Measurements from ENCODE around the gene GPR161.
"Not testable (repeated sequence)": the region's sequence is repeated elsewhere in the genome, so short reads cannot be mapped to it uniquely, and the experiment has no call there.

GPR161 gene

DNA sequence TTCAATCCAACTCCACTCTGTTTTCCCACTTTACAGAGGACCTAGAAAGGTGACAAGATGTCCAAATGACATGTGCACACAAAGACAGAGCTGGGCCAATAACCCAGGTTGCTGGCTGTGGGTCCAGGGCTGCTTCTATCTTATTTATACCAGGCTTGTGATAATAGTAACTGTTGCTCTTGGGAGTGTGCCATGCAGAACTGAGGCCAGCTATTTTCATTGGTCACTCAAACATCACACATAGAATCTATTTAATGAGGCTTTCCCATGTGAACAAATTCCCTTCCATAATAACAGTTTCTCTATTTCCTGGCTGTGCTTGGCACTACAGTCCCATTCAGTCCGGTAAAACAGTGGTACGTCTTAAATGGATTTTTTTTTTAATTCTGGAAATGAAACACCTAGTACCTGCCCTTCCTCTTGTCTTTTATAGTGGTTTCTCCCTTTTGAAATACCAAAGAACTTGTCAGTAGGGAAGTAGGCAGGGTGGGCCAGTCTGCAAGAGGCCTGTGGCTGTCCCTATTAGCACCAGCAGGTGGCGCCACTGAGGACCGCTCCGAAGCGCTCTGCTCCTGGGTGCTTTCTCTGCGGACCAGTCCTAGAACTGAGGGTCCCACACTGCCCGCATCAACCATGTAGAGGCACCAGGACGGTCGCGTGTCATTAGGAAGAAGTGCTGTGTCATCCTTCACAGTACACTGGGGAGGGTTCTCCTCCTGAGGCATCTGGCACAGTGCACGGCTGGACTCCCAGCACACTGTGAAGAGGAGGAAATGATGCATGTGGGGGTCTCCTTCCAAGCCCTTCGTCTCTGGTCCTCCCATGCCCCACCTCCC lies 52.1 kb downstream of the GPR161 start:
- peak; percentile 7 for DNase-seq

DNA sequence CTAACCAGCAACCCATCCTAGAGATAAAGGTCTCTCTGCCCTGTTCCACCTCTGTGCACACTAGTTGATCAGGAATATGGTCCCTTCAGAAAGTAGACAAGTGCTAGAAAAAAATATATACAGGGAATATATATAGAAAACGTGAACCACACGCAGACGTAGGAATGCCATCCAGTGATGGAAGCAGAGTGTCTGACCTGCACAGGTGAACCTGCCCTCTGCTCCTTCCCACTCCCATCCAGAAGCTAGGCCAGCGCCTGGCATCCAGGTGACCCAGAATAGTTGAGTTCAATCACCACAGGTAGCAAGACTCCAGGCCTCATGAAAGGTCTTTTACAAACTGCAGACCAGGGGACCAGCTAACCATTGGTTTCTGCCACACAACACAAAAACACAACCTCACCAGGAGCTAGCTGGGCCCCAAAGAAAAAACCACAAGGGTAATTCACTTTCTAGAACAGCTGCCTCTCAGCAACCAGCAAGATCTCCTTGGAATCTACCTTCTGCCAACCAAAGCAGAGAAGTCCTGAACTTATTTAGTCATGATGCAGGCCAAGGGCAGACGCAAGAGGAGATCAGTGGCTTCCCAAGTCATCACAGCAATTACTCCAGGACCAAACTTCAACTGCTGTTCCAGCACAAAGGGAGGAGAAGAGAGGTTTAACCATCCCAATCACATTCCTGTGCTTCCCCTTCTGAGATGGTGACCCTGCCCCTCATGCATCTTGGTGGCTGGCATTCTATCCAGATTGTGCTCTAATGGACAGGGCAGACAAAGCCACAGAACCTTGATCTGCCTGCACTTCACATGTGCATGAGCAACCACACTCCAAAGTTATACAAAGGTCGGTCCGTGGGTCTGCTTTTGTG lies 53.0 kb downstream of the GPR161 start:
- DNase-seq = no peak

DNA sequence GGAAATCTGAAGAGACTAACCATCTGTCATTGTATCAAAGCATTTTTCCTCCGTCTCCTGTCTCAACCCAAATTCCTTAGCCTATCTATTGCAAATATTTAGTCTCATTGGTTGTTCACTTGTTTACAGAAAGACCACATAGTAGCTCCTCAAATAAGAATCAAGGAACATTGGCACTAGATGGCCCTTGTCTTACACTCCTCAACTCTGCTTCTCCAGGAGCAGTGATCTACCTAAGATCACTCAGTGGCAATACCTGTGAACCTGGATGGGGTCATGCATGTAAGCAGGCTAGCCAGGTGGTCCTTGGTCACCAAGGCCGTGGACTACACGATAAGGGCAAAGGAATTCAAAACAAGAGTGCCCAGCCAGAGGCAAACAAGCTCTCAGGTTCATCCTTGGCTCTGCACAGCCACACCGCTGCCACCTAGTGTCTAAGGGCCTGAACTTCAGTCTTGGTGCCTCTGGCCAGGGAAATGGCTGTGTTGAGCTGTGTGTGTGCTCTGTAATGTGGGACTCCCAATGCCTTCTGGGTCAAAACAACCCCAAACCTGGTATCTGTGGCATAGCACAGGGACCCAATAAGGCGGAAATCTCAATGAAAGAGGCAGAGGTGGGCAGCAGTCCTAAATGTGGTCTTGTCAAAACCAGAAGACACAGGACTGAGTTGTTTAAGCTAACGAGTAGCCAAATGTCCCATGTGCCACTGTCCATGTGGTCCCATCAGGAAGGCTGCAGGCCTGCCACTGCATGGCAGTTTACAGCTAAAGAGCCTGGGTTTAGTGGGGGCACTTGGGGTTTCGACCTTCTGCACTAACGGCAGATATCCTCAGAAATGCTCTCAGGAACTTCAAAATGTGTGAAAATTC lies 54.5 kb downstream of the GPR161 start:
- DNase-seq = peak; percentile 74

DNA sequence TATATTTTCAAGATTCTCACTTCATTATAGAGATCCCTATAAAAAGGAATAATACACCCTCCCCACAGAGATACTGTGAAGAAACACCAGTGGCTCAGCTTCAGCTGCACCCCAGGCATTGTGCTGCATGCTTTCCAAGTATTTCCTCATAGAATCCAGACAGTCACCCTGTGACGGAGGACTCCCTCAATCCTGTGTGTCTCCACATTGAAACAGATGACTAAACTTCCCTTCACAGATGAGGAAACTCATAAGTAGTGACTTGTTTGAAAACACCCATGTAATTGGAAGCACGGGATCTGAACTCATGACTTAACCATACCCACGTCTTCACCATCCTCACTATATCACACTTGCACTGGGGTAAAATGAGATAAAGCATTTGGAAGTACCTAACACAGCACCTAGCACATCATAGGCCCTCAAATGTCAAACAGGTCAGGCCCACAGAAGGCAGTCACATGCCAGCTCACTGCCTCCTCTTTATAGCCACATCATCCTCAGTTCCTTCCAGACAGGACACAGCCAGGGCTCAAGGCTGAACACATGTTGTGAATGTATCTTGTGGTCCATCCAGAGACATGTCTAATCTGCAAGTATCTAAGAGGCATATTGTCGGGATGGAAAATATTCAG lies 55.2 kb downstream of the GPR161 start:
- DNase-seq = no peak

DNA sequence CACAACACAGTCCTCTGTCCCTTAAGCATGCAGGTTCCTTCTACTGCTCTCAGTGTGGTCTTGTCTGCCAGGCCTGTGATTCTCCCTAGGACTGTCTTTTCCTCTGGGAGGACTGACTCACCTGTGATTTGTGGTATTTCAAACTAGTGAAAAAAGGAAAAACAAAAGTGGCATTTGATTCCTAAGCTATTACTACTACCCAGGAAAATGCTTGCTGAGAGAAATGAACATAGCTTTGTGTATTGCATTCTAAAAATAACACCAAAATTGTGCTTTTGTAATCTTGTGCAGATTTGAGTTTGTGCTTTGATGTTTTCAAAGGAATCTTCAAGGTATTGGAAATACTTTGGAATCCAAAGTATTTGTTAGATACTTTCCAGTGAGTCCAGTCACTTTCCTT lies 57.0 kb downstream of the GPR161 start:
- no peak for DNase-seq

DNA sequence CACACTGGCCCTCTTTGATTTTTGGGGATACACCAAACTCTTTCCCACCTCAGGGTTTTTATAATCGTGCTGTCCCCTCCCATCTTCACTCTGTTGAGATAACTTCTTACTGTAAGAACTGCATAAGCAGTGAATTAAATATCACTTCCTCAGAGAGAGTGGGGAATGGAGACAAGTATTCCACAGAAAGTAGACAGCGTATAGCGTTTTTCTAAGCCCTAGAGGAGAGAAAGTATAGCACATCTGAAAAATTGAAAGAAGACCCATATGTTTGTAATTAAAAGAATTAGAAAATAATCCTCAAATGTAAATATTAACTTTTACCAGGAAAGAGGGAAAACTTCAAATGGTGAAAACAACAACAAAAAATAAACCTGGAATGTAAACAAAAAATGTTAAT lies 67.3 kb downstream of the GPR161 start:
- DNase-seq = no peak

DNA sequence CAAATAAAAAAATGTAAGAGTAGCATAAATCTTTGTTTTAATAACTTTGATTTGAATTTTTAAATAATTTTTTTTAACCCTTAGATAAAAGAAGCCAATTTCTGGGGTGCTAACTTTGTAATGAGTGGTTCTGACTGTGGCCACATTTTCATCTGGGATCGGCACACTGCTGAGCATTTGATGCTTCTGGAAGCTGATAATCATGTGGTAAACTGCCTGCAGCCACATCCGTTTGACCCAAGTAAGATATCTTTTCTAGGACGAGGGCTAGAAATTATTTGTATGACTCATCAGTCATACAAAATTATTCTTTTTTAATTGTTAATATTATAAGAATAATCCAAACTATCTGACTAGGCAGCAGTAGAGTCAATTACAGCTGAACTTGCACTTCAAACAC lies 71.2 kb downstream of the GPR161 start:
- no peak for DNase-seq

DNA sequence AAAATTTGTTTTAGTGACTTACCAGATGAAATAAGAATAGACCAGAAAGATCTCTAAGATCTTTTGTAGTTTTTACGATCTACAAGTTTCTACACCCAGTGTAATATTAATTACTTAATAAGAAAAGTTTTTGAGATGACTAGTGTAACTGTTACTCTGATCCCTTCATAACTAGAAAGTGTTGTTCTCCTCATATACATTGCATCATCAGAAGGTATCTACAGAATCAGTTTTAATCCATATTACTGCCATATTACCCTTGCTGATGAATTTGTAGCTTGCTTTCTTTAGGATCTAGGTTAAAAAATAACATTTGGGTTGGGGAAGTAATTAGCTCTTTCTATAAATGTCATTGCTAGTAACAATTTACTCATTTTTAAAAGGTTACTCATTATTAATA lies 72.5 kb downstream of the GPR161 start:
- no peak for DNase-seq

DNA sequence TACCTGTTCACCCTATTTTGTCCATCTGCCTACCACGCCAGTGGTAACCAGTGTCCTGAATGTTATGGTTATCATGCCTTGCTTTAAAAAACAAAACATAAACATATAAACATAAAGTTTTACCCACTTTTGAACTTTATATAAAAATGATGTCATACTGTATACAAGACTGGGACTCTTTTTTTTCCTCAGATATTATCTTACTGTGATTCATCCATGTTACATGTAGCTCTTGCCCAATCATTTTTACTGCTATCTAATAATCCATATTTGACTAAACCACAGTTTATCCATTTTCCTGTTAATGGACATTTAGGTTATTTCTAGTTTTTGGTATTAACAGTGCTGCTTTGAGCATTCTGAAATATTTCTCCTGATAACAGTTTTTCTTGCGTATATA lies 78.8 kb downstream of the GPR161 start:
- no peak for DNase-seq

DNA sequence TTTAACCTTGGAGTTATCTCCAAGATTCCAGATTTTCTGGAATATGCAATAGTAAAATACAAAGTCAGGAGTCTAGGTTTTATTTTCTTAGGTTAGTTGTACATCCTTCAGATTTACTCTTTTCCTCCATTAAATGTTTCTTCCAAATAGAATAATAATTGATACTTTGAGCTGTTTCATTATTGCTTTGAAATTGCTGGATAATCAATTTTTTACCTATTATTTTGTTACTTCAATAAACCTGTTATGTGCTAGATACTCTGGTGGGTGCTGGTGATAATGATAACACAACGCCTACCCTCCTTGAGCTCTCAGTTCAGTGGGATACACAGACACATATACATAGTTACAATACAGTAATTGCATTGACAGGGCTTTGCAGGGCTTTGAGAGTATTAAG lies 79.4 kb downstream of the GPR161 start:
- DNase-seq = no peak

DNA sequence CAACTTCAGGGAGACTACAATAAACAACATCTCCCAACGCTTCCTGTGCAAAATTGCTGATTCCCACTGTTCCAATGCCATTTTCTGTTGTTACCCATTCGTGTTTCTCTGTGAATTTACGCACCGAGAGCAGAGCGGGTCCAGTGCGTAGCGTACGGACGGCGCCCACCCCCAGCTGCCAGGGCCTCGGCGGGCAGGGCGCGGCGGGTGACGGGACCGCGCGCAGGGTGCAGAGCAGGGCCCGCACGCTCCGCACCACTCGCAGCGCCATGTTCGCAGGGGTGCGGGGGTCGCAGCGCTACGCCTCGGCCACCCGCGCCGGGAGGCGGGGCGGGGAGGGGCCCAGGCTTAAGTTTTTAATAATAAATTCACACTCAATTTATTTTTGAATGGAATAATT lies 80.6 kb downstream of the GPR161 start:
- DNase-seq = not testable (repeated sequence)

DNA sequence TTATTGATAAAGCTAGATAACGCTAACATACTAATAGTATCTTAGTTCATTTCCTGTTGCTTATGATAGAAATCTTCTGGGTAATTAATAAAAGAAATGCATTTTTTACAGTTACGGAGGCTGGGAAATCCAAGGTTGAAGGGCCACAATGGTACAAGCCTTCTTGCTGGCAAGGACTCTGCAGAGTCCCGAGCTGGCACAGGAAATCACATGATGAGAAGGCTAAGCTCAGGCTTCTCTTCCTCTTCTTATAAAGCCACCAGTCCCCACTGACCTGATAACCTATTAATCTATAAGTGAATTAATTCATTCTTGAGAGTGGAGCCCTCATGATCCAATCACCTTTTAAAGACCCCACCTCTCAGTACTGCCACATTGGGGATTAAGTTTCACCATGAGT lies 82.6 kb downstream of the GPR161 start:
- DNase-seq = no peak

DNA sequence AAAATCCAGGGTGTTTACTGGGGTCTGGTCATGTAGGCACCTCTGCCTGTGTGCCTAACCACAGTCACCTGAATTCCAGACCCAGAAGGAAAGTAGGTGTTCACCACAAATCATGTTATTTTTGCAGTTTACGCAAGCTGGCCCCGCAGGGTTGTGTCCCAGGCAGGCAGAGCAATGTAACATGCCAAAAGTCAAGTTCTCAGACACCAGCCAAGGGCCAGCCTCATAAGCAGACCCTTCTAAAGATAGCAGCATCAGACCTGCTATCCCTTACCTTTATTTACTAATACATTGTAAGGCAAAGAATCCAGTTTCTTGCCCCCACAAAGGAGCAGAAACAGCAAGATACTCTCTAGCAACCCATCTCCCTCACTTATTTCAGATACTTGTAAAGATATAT lies 83.0 kb downstream of the GPR161 start:
- no peak for DNase-seq

DNA sequence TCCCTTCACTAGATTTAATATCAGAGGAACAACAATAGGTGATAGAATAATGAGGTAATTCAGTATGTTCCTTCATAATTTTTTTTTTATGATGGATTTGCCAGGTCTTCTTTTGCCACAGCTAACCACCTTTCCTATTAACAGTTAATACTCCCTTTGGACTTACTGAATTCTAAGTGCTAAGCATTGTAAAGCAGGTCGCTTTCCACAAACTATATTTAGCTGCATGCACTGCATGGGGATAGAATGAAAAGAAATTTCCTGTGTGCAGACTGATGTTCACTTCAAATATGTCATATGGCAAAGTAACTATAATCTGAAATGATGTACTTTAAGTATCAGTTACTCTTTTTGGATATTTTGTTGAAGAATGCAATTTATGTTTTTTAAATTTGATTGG lies 85.8 kb downstream of the GPR161 start:
- DNase-seq = no peak

DNA sequence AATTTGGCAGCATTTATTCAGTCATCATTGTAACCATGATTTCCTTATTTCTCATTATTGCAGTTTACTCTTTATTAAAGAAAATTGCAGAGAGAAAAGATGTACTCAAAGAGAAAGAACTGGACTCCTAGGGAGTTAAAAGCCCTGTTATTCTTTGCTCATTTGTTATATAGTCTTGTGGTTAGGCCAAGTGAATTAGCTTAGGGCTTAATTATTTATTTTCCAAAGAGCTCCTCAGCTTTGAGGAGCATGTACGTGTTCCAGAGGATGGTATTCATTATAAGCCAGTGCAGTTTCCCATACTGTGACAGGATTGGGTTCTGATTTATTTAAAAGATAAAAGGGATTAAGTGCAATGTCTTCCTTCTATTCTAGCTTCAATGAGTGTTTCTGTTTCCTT lies 86.4 kb downstream of the GPR161 start:
- no peak for DNase-seq

DNA sequence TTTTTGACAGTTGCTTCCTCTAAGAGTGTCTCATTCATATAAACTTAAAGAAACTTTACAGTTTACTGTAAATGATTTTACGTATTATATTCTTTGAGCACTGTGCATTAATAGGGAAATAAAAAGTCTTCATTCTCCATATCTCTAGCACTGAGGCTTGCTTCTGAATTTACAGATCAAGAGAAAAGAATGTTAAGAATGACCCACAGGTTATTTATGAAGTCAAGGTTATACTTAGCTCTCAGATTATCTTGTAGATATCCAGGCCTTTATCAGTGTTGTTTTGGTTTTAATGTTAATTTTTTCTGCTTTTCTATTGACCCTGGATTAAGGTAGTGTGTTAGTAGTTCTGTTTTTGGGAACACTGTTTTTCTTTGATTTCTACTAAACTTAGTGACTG lies 91.4 kb downstream of the GPR161 start:
- no peak for DNase-seq

DNA sequence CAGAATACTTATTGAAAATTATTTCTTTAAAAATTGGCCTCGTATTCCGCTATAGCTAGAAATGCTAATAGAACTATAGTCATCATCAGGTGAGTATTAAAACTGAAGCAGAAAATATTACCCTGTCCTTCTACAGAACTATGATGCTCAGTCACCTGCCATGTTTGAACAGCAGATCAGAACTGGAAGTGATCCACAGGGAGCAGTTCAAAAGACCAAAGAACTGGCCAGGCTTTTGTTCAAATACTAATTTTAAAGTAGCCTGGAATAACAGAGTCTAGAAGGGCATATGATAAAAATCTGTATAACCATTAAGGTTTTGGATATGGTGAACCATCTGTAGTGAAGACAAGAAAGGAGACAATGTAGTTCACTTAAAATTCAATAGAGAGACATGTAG lies 94.4 kb downstream of the GPR161 start:
- no peak for DNase-seq

DNA sequence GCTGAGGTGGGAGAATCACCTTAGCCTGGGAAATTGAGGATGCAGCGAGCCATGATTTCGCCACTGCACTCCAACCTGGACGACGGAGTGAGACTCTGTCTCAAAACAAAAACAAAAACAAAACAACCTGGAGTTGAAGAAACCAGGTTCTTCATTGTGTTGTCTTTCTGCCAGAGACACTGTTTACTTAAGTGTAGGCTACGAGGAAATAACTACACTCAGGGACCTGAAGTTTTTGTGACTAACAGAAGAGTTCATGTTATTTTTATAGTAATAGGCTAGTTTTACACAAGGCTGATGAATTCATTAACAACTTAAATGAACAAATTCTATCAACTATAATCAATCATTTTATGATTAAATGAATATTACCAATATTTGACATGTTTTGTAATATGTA lies 101.4 kb downstream of the GPR161 start:
- no peak for DNase-seq

DNA sequence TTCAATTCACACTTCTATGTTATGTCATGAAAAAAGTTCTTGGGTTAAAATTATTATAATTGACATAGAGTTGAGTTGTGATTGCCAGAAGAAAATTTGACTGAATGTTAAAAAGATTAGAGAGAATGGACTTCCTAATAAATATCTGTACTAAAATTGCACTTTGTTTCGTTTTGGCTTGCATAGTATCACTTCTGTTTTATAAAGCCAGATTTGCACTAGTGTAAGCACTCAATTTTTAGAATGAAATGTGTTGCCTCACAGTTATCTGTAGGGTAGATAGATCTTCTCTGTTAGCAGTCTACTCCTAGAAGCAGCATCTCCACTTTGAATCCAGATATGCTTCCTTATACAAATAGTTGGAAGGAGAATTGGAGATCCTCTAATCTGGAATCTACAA lies 104.7 kb downstream of the GPR161 start:
- DNase-seq = no peak

DNA sequence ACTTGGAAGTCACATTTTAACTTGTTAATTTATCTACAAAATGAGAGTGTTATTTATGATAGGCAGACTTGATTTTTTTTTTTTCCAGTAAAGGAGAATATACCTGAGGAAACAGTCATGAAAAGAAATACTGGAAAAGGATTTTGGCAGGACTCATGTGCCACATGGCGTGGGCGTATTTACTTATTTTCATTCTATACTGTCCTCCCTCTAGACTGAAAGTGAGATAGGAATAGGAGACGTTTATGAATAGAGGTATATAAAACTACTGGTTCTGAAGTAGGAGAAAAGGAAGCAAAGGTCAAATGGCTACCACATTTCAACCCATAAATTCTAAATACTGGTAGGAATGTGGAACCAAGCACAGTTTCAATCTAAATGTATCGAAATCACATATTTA lies 105.1 kb downstream of the GPR161 start:
- DNase-seq = no peak

DNA sequence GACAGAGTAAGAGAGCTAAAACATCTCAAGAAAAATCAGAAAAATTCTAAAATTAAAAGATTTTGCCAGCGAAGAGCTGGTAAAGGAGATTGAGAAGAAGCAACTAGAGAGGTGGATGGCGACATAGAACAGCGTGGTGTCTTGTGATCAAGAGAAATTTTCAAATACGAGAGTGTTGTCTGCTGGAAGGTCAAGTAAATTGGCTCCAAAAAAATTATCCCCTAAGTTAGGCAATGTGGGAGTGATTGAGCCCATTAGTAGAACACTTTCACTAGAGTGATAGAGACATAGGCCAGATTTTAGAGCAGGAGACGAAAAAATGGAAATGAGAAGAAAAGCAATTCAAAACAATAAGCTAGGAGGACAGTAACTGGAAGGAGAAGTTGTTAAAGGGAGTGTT lies 105.5 kb downstream of the GPR161 start:
- no peak for DNase-seq
